ENCODE measurements around the gene ZNF526.
A peak's percentile ranks its signal among the peaks of the same experiment; 100 is the strongest.
"Not testable (repeated sequence)": the region's sequence is repeated elsewhere in the genome, so short reads cannot be mapped to it uniquely, and the experiment has no call there.

Gene ZNF526

DNA sequence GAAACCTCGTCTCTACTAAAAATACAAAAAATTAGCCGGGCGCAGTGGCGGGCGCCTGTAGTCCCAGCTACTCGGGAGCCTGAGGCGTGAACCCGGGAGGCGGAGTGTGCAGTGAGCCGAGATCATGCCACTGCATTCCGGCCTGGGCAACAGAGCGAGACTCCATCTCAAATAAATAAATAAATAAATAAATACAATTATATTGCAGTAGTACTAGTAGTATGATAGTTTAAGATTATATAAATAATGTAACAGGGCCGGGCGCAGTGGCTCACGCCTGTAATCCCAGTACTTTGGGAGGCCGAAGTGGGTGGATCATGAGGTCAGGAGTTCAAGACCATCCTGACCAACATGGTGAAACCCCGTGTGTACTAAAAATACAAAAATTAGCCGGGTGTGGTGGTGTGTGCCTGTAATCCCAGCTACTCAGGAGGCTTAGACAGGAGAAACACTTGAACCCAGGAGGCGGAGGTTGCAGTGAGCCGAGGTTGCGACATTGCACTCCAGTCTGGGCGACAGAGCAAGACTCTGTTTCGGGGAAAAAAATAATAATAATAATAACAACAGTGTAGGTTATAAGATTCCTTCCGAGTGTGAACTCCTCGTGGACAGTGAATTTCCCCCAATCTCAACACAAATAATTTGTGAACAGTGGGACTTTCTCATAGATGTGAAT, 47.0 kb downstream of the ZNF526 start:
- not testable (repeated sequence) for DNase-seq

DNA sequence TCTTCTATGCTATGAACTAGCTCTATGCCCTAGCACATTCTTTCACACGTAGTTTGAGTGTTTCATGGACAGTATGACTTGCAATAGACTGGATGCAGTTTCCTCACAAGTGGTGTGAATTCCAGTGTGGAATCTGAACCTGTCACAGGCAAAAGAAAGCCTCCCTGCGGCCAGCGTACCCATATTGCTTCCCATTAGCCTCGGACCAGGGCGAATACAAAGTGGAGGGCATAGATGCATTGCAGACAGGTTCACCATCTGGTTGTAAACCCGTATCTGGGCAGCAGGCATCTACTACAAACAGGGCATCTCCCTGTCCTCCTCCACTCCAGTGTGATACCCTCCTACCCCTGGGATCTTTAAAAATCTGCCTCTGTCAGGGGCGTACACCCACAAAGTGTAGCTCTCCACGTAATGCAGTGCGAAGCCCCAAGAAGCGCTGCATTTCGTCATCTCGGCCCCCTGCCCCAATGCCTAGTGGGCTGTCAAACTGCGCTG, 47.6 kb downstream of the ZNF526 start:
- no peak for DNase-seq

DNA sequence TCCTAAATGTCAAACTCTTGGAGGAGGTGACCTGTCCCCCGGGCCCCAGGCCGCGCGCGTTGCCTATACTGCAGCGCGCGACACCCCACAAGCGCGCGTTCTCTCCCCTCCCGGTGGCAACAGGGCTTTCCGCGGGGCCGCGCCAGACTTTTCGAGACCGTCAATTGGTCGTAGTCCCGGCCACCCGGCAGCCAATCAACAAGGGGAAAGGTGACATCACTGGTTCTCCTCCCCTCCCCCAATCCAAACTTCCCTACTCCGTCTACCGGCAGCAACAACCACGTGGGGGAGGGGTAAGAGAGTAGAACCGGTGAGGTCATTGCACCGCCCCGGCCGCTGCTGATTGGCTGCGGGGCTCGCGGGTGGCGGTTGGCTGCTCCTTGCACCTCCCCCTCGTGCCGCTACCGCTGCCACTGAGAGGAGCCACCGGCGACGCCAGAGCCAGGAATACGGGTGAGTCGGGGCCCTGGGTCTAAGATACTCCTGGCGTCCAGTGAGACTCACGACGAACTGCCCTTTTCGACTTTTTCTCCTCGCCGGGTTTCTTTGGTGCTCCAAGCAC, 48.1 kb downstream of the ZNF526 start:
- DNase-seq, result peak; percentile 96

DNA sequence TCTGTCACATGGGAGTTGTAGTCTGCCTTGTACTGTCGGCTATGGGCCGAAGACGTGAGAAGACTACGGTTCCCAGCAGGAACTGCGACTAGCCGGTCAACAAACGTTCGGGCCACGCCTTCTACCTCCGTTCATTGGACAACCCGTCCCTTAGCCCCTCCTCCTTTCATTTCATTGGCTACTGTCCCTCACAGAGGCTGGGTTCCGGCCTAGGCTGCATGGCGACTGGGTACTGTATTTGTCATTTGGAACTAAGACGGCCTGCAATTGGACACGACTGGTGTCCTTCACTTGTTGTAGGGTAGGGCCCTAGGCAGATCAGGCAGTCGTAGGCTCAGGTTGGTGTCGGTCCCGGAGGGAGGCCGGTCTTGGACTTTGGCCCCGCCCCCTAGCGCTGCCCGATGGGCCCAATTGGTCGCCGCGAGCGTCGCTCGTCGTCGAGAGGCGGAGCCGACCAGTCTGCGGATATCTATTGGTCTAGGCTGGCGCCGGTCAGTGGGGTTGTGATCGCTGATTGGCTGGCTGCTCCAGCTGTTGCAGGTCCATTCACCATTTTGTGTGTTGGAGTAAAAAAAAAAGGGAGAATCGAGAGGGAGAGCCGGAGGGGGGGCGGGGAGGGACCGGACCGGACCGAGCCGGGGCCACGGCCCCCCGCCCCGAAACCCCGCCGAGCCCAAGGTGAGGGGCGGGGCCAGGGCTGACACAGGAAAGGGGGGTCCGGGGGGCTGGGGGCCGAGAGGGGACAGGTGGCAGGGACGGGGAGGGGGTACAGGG, 48.8 kb downstream of the ZNF526 start, which contains the start of gene CIC:
TSS of gene CIC (plus strand) at position 549 of the 774 bp plus-strand sequence. CDS start 2,532 bp downstream, outside the sequence.
- DNase-seq, result peak; percentile 99

DNA sequence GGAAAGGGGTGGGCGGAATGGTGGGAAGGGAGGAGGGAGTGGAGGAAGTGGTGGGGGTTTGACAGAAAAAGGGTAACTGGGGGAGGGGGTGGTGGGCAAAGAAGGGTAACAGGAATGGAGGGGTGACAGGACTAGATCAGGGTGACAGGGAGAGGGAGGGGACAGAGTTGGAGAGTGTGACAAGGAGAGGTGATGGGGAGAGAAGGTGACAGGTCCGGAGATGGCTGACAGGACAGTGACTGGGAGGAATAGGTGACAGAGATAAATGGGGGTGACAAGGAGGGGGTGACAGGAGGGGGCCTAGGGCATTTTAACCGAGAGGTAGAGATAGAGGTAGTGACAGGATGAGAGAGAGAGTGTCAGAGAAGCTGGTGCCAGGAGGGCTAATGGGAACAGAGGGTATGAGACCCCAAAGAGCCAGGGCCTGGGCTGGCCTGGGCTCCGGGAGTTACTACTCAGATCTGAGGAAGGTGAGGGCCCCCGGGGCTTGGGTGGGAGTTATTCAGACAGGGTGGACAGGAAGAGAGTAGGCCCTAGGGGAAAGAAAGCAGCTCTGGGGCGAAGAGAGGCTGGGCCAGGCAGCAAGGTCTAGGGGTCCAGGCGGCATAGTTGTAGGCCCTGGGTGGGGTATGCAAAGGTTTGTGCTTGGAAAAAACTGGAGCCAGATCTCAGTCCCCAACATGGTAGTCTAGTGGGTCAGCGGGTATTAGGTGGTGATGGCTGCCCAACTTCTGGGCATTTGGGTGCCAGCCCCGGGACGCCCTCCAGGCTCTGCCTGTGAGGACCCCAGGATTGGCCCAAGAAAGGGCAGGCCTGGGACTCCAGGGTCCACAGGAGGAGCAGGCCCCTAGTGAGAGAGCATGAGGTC, 49.6 kb downstream of the ZNF526 start:
- no peak for DNase-seq

DNA sequence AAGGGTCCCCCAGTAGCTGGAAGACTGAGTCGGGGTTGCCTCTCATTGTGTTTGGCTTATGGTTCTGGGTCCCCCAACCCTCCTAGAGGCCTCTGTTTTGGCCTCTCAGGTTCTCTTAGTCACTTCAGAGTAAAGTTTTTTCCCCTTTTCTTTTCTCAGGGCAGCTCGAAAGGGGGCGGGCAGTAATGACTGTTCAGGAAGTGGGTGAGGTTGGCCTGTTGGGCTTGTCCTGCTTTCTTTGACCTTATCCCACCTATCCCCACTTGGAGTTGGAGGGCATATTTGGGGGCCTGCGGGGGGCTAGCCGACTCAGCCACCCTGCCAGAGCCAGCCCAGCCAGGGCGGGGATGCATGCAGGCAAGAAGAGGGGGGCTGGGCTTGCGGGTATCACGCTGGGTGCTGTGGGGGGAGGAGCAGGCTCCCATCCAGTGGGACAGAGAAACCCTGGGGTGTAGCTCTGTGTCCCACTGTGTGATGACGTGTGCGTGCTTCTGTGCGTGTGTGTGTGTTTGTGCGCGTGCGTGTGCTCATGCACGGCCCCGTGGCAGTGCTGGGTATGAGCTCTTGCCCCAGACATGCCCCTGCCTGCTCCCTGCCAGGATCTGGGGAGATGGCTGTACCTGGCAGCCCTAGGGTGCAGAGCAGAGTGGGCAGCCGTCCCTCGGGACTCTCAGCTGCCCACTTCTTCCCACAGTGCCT, 50.4 kb downstream of the ZNF526 start:
- peak; percentile 63 for DNase-seq

DNA sequence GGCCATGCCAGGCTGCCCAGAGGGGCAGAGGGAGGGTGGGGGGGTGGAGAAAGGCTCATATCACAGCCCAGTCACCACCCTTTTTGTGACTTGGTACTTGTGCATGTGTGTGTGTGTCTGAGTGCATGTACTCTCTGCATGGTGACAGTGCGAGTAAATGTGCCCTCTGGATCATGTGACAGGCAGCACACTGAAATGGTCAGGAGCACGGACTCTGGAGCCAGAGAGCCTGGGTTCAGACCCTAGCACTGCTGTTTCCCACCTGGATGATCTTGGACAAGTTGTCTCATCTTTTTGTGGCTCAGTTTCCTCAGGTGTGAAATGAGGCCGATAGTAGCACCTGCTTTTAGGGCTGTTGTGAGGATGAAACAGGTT, 50.9 kb downstream of the ZNF526 start:
- no peak for DNase-seq

DNA sequence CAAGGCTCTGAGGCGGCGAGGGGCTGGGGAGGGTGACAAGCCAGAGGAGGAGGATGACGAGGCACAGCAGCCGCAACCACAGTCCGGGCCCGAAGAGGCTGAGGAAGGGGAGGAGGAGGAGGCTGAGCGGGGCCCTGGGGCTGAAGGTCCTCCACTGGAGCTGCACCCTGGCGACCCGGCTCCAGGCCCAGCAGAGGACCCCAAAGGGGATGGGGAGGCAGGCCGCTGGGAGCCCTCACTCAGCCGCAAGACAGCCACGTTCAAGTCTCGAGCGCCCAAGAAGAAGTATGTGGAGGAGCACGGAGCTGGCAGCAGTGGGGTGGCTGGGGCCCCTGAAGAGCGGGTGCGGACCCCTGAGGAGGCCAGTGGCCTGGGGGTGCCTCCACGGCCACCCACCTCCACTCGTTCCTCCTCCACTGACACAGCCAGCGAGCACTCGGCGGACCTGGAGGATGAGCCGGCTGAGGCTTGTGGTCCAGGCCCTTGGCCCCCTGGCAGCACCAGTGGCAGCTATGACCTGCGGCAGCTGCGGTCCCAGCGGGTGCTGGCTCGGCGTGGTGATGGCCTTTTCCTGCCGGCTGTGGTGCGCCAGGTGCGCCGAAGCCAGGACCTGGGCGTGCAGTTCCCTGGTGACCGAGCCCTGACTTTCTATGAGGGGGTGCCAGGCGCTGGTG, 51.9 kb downstream of the ZNF526 start:
- DNase-seq, result no peak

DNA sequence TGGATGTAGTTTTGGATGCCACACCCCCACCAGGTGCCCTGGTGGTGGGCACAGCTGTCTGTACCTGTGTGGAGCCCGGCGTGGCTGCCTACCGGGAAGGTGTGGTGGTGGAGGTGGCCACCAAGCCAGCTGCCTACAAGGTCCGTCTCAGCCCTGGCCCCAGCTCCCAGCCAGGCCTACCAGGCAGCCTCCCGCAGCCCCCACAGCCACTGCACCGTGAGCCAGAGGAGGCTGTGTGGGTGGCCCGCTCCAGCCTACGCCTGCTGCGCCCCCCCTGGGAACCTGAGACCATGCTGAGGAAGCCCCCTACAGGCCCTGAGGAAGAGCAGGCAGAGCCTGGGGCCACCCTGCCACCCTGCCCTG, 52.4 kb downstream of the ZNF526 start:
- DNase-seq, result no peak

DNA sequence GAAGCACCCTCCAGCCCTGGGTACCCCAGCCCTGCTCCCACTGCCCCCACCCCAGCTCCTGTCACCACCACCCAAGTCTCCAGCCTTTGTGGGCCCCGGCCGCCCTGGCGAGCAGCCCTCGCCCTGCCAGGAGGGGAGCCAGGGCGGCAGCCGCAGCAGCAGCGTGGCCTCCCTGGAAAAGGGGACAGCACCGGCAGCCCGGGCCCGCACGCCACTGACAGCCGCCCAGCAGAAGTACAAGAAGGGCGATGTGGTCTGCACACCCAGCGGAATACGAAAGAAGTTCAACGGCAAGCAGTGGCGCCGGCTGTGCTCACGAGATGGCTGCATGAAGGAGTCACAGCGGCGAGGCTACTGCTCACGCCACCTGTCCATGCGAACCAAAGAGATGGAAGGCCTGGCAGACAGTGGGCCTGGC, 52.9 kb downstream of the ZNF526 start:
- no peak for DNase-seq

DNA sequence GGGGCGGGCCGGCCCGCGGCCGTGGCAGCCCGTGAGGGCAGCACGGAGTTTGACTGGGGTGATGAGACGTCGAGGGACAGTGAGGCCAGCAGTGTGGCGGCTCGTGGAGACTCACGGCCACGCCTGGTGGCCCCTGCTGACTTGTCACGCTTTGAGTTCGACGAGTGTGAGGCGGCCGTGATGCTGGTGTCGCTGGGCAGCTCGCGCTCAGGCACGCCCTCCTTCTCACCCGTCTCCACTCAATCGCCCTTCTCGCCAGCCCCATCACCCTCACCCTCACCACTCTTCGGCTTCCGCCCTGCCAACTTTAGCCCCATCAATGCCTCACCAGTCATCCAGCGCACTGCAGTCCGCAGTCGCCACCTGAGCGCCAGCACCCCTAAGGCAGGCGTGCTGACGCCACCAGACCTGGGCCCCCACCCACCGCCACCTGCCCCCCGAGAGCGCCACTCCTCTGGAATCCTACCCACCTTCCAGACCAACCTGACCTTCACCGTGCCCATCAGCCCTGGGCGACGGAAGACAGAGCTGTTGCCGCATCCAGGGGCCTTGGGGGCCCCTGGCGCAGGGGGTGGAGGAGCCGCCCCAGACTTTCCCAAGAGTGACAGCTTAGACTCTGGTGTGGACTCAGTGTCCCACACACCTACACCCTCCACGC, 53.4 kb downstream of the ZNF526 start:
- DNase-seq, result no peak

DNA sequence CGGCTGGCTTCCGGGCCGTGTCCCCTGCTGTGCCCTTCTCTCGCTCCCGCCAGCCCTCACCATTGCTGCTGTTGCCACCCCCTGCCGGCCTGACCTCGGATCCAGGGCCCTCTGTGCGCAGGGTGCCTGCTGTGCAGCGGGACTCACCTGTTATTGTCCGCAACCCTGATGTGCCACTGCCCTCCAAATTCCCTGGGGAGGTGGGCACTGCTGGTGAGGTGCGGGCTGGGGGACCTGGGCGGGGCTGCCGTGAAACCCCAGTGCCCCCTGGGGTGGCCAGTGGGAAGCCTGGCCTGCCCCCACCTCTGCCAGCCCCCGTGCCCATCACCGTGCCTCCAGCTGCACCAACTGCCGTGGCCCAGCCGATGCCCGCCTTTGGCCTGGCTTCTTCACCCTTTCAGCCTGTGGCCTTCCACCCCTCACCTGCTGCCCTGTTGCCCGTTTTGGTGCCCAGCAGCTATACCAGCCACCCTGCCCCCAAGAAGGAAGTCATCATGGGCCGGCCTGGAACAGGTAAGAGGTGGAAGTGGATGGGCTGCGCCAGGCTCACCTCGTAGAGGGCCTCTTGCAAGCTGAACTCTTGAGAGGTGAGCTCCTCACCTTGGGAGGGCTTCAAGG, 54.1 kb downstream of the ZNF526 start:
- no peak for DNase-seq

DNA sequence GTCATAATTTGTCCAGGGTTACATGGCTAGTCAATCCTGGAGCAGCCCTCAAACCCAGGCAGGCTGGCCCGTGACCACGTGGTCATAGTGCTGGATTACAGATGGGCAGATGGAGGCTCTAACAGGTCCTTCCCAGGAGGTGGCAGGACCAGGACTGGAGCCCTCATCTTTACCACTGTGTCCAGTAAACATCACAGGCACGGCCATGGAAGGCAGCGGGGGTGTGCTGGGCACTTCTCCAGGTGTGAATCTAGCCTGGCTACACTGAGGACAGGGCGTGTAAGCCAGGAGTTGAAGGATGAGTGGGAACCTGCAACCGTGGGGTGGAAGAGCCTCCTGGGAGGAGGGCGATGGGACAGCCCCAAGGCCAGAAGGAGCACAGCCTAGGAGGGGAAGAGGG, 55.0 kb downstream of the ZNF526 start:
- DNase-seq, result no peak

DNA sequence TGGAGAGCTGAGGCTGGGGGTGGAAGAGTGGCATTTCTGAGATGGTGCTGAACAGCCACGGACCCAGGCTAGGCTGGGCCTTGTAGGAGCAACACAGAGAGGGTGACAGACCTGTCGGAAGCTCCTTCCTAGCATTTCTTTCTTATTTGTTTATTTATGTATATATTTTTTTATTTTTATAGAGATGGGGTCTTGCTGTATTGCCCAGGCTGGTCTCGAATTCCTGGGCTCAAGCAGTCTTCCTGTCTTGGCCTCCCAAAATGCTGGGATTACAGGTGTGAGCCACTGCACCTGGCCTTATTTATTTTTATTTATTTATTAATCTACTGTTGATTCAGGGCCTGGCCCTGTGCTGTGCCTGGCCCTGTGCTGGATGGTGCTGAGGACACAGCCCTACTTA, 55.4 kb downstream of the ZNF526 start:
- DNase-seq, result no peak

DNA sequence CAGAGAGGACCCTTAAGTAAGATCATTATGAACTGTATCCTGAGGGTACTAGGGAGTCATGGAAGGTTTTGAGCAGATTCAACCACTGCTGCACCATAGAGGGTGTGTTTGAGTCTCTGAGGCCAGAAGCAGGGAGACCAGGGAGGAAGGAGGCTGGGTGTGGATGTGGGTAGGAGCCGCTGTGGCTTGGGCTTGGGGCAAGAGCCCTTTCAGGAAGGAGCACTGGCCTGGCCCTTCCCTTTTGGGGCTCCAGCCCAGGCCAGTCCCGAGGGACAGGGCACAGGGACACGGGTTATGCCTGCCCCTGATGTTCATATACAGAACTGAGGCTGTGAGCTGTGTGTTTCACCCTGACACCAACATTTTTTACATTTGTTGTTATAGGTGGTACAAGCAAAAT, 56.2 kb downstream of the ZNF526 start:
- no peak for DNase-seq

DNA sequence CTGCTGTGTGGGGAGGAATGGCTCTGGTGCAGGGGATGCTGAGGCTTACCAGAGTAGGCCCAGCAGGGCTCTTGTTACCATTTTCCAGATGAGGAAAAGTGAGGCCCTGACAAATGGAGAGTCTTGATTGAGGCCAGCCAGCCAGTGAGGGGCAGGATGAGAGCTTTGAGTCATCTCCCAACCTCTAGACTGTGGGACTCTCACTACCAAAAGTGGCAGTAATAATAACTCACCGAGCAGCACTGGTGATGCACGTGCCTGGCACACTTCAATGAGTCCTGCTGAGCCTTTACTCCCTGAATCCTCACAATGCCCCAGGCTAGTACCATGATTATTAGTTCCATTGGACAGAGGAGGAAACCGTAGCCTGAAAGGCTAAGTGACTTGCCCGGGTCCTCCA, 56.7 kb downstream of the ZNF526 start:
- no peak for DNase-seq
